Activated CD8-positive, alpha-beta memory T cell treated with anti-CD3 and anti-CD28 coated beads for 4 hours (primary cell): ENCODE results near the gene NPIPB6.

Source experiments
- DNase-seq, 2 donors: peaks; one replicate each; pipeline ENCODE4 v3.0.0-alpha.2; 2020; ENCODE audit warnings: low read depth in 2 of 2

NPIPB6 gene

GRCh38 chr16:28324235-28324886 lies 38.9 kb downstream of the NPIPB6 start:
- no peak for DNase-seq

- no peak for DNase-seq
These were observed 41.5 kb downstream of the NPIPB6 start for GRCh38 chr16:28321700-28322411.

GRCh38 chr16:28320741-28321140 lies 42.6 kb downstream of the NPIPB6 start:
- no peak for DNase-seq

GRCh38 chr16:28320023-28320561 lies 43.2 kb downstream of the NPIPB6 start:
- no peak for DNase-seq

- DNase-seq, result no peak
These were observed 43.8 kb downstream of the NPIPB6 start for GRCh38 chr16:28319476-28320022.

GRCh38 chr16:28318042-28318744 lies 45.1 kb downstream of the NPIPB6 start:
- no peak for DNase-seq

GRCh38 chr16:28317040-28317880 lies 46.0 kb downstream of the NPIPB6 start:
- peak; percentile 55 to 60 for DNase-seq

- no peak for DNase-seq
These were observed 47.3 kb downstream of the NPIPB6 start for GRCh38 chr16:28316054-28316453.

- no peak for DNase-seq
These were observed 49.7 kb downstream of the NPIPB6 start for GRCh38 chr16:28313587-28313986.

- DNase-seq, result no peak
These were observed 51.0 kb downstream of the NPIPB6 start for GRCh38 chr16:28312327-28312726.

GRCh38 chr16:28311913-28312312 lies 51.4 kb downstream of the NPIPB6 start:
- peak in 1 of 2 donors; percentile 35 for DNase-seq

- no peak for DNase-seq
These were observed 51.9 kb downstream of the NPIPB6 start for GRCh38 chr16:28311413-28311812.

- DNase-seq, result no peak
These were observed 52.5 kb downstream of the NPIPB6 start for GRCh38 chr16:28310796-28311195.

- DNase-seq, result peak; percentile 76 to 89
These were observed 53.4 kb downstream of the NPIPB6 start for GRCh38 chr16:28309811-28310311.

- no peak for DNase-seq
These were observed 54.3 kb downstream of the NPIPB6 start for GRCh38 chr16:28308794-28309584.

- DNase-seq, result no peak
These were observed 55.4 kb downstream of the NPIPB6 start for GRCh38 chr16:28307936-28308335.

- DNase-seq, result no peak
These were observed 59.1 kb downstream of the NPIPB6 start for GRCh38 chr16:28304214-28304613.

GRCh38 chr16:28303132-28303531 lies 60.2 kb downstream of the NPIPB6 start:
- no peak for DNase-seq

GRCh38 chr16:28301620-28302019 lies 61.7 kb downstream of the NPIPB6 start:
- no peak for DNase-seq

GRCh38 chr16:28301154-28301553 lies 62.2 kb downstream of the NPIPB6 start:
- no peak for DNase-seq
